GM19043 (cell line): ENCODE data around the gene ANXA11.

Source experiments
- ATAC-seq: cut with Tn5 transposase; IDR thresholded peaks from one replicate; pipeline ENCODE4 v1.9.1; 2021; ENCODE audit warnings: low read depth; ENCODE audit not compliant: unreplicated experiment

The ANXA11 gene

DNA sequence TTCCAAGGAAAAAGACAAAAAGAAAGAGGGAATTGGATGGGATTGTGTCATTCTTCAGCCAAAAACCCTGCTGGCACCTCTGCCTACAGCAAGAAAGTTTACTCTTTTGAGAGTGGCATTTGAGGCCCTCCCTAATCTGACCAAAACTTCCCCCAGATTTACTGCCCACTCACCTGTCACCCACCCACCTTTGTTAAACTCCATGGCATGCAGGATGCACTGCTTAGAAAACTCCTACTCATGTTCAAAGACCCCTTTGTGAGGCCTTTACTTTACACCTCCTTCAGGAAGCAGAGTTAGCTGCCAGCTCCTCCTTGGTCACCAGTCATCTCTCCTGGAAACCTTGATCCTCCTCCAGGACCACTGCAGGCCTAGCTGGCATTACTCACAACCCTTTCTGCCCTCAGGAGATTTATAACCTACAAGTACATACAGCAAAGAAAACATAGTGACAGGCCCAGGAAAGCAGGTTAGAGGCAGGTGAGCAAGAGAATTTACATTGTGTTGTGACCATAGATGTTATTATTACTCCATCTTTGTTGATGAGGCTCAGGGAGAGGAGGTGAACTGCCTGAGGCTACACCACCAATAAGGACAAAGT lies 83.1 kb downstream of the ANXA11 start:
- no peak for ATAC-seq

DNA sequence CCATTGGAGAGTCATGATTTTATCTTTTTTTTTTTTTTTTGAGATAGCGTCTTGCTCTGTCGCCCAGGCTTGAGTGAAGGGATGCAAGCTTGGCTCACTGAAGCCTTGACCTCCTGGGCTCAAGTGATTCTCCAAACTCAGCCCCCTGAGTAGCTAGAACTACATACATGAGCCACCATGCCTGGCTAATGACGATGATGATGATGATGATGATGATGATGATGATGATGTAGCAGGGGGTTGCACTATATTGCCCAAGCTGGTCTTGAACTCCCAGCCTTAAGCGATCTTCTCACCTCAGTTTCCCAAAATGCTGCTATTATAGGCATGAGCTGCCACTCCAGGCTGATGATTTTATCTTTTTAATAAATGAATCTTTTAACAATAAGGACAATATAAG lies 86.7 kb downstream of the ANXA11 start:
- no peak for ATAC-seq

DNA sequence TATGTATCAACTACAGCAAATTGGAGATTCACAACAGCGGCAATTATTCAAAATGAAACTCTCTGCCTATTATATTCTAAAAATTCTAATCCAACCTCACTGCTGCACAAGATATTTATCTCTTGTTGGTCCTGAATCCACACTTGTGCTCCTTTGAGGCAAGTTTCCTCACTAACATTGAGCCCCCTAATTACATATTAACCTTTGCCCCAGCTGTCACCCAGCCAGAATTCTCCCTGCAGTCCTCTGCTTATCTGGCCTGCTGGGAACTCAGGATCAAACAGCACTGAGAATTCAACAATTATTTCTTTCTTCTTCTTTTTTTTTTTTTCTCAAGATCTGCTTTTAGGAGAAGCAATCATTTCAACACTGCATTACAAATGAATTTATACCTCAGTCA lies 94.4 kb downstream of the ANXA11 start:
- no peak for ATAC-seq

DNA sequence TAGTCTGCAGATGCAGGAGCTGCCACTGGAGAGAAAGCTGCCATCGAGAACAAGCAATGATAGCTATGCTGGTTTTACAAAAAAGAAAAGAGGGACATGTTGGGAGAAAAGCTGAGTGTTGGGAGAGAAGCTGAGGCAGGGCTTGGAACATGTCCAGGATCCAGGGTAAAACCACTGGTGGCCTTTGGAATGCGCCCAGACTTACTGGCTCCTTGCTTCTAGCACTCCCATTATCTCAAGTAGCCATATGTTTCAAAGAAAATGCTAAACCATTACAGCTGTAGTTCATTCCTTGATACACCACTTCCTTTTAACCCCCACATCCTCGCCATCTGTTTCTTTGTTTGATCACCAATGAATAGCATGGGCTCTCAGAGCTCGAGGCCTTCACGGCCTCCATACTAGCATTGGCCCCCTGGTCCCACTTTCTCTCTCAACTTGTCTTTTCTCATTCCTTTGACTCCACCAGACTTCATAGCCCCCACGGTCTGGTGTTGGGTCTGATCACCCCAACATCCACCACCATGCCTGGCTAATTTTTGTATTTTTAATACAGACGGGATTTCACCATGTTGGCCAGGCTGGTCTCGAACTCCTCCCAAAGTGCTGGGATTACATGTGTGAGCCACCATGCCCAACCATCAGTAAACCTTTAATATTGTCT lies 96.6 kb downstream of the ANXA11 start:
- no peak for ATAC-seq

DNA sequence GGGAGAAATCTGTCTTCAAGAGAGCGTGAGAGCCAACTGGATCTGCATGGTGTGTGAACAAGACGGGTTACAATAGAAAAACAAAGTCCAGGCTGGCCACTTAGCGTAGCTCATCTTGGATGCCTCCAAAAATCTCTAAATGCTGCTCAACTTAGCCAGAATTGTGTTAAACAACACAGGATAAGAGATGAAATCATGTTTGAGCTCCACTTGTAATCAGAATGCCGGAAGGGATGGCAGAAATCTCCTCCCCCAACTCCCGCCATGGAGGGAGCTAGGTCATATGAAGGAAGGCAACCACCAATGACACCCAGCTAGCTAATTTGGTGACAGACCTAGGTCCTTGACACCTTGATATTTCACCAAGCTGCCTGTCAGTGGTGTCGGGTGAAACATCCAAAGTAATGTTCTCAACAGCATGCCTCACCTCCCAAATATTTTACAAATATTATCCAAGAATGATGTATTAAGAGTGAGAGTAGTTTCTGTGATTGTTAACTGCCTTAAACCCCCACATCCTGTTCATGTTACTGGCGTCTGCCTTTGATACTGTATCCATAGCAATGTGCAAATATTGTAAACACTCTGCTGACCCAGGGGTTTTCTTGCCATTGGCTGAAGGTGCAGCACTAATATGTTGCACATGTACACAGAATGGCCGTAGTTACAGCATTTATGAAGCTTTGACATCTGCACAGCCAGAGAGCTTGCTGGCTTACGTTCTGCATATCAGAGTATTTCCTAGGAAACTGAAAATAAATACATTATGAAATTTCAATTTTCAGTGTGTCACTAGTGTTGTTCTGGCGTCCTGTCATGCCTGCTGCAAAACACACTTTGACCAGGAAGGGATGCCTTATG lies 101.0 kb downstream of the ANXA11 start:
- peak; percentile 95 for ATAC-seq
